ENCODE measurements around the gene RARA.

The RARA gene

DNA sequence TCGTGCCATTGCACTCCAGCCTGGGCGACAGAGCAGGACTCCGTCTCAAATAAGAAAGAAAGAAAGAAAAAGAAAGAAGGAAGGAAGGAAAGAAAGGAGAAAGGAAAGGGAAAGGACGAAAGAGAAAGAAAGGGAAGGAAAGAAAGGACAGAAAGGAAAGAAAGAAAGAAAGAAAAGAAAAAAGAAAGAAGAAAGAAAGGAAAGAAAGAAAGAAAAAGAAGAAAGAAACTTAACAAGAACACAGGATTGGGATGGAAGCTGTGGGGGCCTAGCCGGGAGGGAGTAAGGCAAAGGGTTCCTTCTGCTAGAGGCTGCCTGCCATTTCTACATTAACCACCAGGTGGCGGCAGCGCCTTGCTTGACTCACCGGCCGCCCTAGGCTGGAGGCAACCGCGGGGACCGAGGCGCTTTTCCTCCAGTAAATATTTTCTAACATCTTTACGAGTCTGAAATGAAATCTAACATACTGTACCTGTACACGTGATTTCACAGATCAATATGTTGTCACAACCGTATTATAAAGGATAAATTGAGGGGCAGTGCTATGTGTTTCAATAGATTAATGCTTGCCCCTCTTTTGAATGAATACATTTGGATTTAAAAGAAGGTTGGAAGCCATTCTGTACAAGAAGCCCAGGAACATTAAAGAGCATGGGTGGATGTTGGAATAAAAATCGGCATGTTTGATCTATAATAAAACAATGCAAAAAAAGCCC is 49.5 kb downstream of the RARA start (continued):
- TF ChIP-seq, protein P1, sequence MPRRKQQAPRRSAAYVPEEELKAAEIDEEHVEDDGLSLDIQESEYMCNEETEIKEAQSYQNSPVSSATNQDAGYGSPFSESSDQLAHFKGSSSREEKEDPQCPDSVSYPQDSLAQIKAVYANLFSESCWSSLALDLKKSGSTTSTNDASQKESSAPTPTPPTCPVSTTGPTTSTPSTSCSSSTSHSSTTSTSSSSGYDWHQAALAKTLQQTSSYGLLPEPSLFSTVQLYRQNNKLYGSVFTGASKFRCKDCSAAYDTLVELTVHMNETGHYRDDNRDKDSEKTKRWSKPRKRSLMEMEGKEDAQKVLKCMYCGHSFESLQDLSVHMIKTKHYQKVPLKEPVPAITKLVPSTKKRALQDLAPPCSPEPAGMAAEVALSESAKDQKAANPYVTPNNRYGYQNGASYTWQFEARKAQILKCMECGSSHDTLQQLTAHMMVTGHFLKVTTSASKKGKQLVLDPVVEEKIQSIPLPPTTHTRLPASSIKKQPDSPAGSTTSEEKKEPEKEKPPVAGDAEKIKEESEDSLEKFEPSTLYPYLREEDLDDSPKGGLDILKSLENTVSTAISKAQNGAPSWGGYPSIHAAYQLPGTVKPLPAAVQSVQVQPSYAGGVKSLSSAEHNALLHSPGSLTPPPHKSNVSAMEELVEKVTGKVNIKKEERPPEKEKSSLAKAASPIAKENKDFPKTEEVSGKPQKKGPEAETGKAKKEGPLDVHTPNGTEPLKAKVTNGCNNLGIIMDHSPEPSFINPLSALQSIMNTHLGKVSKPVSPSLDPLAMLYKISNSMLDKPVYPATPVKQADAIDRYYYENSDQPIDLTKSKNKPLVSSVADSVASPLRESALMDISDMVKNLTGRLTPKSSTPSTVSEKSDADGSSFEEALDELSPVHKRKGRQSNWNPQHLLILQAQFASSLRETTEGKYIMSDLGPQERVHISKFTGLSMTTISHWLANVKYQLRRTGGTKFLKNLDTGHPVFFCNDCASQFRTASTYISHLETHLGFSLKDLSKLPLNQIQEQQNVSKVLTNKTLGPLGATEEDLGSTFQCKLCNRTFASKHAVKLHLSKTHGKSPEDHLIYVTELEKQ (tag by site-specific recombination; IDR thresholded peaks at IDR 0.05; ENCODE audit: borderline replicate concordance) = no peak
- TF ChIP-seq, protein P2, sequence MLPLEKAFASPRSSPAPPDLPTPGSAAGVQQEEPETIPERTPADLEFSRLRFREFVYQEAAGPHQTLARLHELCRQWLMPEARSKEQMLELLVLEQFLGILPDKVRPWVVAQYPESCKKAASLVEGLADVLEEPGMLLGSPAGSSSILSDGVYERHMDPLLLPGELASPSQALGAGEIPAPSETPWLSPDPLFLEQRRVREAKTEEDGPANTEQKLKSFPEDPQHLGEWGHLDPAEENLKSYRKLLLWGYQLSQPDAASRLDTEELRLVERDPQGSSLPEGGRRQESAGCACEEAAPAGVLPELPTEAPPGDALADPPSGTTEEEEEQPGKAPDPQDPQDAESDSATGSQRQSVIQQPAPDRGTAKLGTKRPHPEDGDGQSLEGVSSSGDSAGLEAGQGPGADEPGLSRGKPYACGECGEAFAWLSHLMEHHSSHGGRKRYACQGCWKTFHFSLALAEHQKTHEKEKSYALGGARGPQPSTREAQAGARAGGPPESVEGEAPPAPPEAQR (tag by site-specific recombination; IDR thresholded peaks at IDR 0.05) = no peak; the same call in 1 of the 2 replicates
- TF ChIP-seq, protein P3, sequence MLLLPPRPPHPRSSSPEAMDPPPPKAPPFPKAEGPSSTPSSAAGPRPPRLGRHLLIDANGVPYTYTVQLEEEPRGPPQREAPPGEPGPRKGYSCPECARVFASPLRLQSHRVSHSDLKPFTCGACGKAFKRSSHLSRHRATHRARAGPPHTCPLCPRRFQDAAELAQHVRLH (tag by site-specific recombination; IDR thresholded peaks at IDR 0.05) = no peak
- no peak for TF ChIP-seq SP2 (tag by site-specific recombination; IDR thresholded peaks at IDR 0.05)
- peak; percentile 61; the same call in 1 of the 2 replicates for TF ChIP-seq GLIS2 (tag by site-specific recombination; IDR thresholded peaks at IDR 0.05)
- TF ChIP-seq ZNF701 (tag by site-specific recombination; IDR thresholded peaks at IDR 0.05) = no peak
- TF ChIP-seq ZNF555 (tag by site-specific recombination; conservative IDR thresholded peaks at IDR 0.05) = no peak
- TF ChIP-seq ZNF747 (tag by site-specific recombination; IDR thresholded peaks at IDR 0.05) = no peak
- TF ChIP-seq ZFP69B (tag by site-specific recombination; IDR thresholded peaks at IDR 0.05) = 0 out of 2 replicates have a peak, but pooled peaks have one; percentile 37
- peak; percentile 99 for TF ChIP-seq ZNF600 (tag by site-specific recombination; IDR thresholded peaks at IDR 0.05)
- TF ChIP-seq, protein P4, sequence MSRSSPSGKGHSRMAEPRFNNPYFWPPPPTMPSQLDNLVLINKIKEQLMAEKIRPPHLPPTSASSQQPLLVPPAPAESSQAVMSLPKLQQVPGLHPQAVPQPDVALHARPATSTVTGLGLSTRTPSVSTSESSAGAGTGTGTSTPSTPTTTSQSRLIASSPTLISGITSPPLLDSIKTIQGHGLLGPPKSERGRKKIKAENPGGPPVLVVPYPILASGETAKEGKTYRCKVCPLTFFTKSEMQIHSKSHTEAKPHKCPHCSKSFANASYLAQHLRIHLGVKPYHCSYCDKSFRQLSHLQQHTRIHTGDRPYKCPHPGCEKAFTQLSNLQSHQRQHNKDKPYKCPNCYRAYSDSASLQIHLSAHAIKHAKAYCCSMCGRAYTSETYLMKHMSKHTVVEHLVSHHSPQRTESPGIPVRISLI (tag by site-specific recombination; IDR thresholded peaks at IDR 0.05) = no peak
- no peak for TF ChIP-seq ZNF558 (tag by site-specific recombination; IDR thresholded peaks at IDR 0.05)
- TF ChIP-seq ZNF837 (tag by site-specific recombination; IDR thresholded peaks at IDR 0.05) = no peak
- TF ChIP-seq, protein P5, sequence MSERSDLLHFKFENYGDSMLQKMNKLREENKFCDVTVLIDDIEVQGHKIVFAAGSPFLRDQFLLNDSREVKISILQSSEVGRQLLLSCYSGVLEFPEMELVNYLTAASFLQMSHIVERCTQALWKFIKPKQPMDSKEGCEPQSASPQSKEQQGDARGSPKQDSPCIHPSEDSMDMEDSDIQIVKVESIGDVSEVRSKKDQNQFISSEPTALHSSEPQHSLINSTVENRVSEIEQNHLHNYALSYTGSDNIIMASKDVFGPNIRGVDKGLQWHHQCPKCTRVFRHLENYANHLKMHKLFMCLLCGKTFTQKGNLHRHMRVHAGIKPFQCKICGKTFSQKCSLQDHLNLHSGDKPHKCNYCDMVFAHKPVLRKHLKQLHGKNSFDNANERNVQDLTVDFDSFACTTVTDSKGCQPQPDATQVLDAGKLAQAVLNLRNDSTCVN (tag by site-specific recombination; optimal IDR thresholded peaks at IDR 0.05) = no peak
- TF ChIP-seq SCRT1 (tag by site-specific recombination; IDR thresholded peaks at IDR 0.05; ENCODE audit: borderline replicate concordance) = no peak
- TF ChIP-seq HOXA7 (CRISPR knock-in tag; IDR thresholded peaks at IDR 0.05; ENCODE audit: borderline replicate concordance) = no peak
- TF ChIP-seq ZFP3 (tag by site-specific recombination; IDR thresholded peaks at IDR 0.05; ENCODE audit: low read depth) = no peak
- TF ChIP-seq, protein P6, sequence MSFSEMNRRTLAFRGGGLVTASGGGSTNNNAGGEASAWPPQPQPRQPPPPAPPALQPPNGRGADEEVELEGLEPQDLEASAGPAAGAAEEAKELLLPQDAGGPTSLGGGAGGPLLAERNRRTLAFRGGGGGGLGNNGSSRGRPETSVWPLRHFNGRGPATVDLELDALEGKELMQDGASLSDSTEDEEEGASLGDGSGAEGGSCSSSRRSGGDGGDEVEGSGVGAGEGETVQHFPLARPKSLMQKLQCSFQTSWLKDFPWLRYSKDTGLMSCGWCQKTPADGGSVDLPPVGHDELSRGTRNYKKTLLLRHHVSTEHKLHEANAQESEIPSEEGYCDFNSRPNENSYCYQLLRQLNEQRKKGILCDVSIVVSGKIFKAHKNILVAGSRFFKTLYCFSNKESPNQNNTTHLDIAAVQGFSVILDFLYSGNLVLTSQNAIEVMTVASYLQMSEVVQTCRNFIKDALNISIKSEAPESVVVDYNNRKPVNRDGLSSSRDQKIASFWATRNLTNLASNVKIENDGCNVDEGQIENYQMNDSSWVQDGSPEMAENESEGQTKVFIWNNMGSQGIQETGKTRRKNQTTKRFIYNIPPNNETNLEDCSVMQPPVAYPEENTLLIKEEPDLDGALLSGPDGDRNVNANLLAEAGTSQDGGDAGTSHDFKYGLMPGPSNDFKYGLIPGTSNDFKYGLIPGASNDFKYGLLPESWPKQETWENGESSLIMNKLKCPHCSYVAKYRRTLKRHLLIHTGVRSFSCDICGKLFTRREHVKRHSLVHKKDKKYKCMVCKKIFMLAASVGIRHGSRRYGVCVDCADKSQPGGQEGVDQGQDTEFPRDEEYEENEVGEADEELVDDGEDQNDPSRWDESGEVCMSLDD (tag by site-specific recombination; IDR thresholded peaks at IDR 0.05) = no peak
- peak; percentile 100 for TF ChIP-seq ZNF366 (tag by site-specific recombination; conservative IDR thresholded peaks at IDR 0.05)
- no peak for TF ChIP-seq ZNF112 (tag by site-specific recombination; IDR thresholded peaks at IDR 0.05)
- TF ChIP-seq KLF7 (tag by site-specific recombination; IDR thresholded peaks at IDR 0.05; ENCODE audit: borderline replicate concordance) = no peak
- TF ChIP-seq ZNF324 (tag by site-specific recombination; IDR thresholded peaks at IDR 0.05) = no peak; the same call in 1 of the 2 replicates
- TF ChIP-seq ZNF629 (tag by site-specific recombination; IDR thresholded peaks at IDR 0.05) = no peak
- TF ChIP-seq ZBTB1 (tag by site-specific recombination; IDR thresholded peaks at IDR 0.05) = no peak
- no peak for TF ChIP-seq ZFP37 (tag by site-specific recombination; IDR thresholded peaks at IDR 0.05)
- no peak for TF ChIP-seq ZNF473 (tag by site-specific recombination; IDR thresholded peaks at IDR 0.05)
- TF ChIP-seq, protein P7, sequence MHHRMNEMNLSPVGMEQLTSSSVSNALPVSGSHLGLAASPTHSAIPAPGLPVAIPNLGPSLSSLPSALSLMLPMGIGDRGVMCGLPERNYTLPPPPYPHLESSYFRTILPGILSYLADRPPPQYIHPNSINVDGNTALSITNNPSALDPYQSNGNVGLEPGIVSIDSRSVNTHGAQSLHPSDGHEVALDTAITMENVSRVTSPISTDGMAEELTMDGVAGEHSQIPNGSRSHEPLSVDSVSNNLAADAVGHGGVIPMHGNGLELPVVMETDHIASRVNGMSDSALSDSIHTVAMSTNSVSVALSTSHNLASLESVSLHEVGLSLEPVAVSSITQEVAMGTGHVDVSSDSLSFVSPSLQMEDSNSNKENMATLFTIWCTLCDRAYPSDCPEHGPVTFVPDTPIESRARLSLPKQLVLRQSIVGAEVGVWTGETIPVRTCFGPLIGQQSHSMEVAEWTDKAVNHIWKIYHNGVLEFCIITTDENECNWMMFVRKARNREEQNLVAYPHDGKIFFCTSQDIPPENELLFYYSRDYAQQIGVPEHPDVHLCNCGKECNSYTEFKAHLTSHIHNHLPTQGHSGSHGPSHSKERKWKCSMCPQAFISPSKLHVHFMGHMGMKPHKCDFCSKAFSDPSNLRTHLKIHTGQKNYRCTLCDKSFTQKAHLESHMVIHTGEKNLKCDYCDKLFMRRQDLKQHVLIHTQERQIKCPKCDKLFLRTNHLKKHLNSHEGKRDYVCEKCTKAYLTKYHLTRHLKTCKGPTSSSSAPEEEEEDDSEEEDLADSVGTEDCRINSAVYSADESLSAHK (tag by site-specific recombination; IDR thresholded peaks at IDR 0.05) = no peak
- no peak for TF ChIP-seq ZNF404 (tag by site-specific recombination; IDR thresholded peaks at IDR 0.05)
